SHP77 (cell line): Measurements from ENCODE around the gene DTNA.

Experiments
- DNase-seq, 2 experiments: peaks; one replicate each; lab custom pipeline; 2025; lab: John Stamatoyannopoulos, UW

DTNA gene

DNA sequence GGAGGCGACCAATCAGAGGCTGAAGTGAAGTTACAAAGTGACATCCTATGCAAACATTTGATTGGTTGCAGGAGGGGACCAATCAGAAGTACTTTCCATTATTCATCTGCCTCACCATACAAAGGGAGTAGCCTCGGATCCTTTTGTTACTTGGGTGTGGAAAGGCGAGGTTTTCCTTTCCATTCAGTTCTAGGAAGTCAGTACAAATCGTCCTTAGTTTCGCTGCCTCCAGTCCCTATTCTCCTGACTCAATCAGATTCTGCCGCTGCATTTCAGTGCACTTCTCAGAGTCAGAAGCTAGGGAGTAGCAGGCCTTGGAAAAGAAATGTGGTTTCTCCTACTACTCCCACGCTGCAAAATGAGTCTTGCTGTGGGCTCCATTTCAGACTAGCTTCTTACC is 149.4 kb downstream of the DTNA start:
- no peak for DNase-seq

DNA sequence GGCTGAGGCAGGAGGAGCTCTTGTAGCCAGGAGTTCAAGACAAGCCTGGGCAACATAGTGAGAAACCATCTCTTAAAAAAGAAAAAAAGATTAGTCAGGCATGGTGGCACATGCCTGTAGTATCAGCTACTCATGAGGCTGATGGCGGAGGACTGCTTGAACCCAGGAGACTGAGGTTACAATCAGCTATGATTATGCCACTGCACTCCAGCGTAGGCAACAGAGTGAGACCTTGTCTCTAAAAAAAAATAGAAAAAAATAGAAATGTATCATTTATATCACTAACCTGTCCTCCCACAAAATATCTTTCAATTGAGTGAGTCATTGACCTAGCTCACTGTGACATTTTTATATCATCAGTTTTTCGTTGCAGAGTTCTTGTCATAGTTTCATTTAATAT is 152.5 kb downstream of the DTNA start:
- DNase-seq = no peak

DNA sequence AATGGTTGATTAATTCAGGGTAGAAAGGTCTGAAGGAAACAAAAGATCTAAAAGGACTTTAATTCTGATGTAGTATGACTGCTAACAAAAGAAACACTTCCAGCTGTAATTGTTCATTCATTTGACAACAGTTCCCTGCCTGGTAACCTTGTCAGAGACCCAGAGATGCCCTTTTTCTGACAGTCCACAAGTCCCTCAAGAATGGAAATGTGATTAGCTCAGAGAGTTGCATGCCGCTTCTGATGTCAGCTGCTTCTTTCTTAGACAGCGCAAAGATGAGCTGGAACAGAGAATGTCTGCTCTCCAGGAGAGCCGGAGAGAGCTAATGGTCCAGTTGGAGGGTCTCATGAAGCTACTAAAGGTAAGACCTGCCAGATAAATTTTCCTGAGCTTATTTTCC is 153.6 kb downstream of the DTNA start:
- DNase-seq = no peak

DNA sequence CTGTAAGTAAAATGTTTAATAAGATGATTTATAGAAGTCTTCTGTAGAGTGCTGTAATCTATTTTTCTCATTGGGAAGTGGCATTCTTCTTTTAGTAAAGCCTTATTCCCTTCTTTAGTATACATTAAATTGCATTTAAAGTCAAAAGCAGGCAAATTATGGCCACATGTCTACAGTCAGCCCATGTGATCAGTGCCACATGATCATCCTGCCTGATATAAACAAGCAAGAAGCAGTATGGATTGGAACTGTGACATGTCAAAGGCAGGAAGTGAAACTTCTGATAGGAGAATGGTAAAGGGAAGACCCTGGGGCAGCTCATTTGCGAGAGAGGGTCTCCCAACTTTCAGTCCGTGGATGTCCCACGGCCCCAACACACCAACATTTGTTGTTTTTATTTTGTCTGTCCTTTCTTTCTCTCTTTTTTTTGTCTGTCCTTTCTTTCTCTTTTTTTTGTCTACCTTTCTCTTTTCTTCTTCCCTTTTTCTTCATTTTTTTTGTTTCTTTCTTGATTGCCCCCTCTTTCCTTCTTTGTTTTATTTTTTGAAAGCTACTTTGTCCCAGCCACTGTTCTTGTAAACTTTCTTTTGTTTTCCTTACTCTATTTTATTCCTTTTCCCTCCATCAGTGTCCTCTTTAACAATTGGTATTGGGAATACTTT is 154.9 kb downstream of the DTNA start:
- DNase-seq = no peak

DNA sequence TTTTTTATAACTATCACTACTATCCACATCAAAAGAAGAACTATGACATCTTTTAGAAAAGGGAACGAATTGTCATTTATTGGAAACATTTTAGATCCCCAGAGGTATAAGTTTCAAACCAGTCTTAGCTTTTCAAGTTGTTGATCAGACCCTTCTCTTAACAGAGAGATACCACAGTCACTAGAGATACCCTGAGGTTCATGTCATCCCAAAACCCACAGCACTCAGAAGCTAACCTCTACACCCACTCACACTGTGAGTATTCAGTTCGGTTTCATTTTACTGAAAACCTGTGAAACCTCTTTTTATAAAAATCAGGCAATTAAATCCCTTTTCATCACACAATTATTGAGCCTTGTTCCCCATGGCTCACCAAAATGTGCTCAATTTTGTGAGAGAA is 156.2 kb downstream of the DTNA start:
- DNase-seq = no peak

DNA sequence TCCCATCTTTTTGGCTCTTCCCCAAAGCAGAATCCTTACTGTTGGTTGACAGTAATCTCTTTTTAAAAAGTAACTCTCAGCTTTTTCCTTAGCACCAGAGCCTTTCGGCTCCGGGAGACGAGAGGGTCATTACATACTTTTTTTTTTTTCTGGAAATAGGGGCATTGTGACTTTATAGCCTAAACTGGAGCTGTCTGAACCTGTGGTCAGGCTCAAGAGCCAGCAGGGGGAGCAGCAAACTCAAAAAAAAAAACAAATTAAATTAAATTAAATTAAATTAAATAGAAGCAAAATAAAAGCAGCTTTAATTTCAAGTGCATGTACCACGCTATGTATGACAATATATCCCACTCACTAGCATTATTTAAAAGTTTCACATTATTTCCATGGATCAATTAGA is 156.6 kb downstream of the DTNA start:
- no peak for DNase-seq

DNA sequence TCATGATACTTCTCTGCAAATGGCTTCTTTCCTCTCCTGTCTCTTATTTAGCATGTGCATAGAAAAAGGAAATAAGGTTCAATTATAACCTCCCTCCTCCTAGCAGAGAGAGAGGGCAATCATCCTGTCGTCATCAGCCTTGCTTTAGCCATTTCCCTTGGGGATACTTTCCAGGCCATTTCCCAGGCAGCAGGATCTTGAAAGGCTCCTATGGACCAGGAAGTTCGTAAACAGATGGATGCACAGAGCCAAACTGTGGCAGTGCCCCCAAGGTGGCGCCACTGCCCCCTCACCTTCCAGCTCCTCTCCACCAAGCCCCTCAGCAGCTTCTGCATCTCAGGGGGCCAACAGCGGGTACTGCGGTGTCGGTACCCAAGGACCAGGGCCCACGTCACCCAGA is 157.4 kb downstream of the DTNA start:
- DNase-seq = peak in 1 of 2 experiments; percentile 14

DNA sequence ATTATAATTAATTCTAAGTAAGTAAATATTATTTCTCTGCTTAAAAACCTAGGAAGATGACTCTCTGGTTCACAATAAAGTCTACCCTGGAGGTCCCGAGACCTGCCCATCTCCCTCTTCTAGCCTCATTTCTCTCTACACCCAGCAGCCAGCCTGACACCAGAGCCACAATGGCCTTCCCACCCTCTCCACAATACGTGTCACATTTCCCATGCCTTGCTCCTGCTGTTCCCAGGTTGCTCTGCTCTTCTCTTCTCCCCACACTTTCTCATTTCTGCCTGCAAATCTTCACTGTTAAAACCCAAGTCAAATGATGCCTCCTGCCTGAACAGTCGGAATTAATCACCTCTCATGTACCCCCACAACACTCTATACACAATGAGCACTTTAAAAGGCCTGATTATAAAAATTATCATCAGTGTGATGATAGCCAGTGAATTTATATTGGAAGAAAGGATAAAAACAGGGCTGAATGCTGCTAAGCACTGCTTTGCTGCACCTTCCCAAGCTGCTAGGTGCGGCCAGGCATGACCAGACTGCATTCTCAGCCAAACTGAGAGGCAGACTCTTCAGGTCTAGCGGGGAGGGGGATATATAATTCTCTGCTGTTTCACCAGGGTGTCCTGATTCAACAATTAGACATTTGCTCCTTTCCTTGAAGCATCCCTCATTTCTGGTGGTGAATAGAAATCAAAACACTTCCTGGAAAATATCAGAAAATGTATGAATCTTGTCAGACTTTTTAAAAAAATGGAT is 160.6 kb downstream of the DTNA start:
- DNase-seq = no peak

DNA sequence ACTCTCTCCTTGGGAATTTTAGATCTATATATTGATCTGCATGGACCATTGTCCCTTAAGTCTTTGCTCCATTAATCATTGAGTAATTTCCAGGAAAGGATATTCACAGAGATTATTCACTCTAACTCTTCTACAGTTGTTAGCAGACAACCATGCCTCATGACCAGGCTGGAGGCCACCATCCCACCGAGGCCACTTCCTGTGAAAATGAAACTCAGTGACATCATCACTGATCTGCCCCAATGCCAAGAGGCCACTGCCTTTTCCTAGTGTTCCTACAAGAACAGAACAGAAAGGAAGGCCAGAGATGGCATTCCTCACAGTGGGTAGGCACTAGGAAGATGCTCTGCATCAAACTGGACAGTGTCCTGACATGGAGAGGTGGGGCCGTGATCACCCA is 161.3 kb downstream of the DTNA start:
- DNase-seq = no peak

DNA sequence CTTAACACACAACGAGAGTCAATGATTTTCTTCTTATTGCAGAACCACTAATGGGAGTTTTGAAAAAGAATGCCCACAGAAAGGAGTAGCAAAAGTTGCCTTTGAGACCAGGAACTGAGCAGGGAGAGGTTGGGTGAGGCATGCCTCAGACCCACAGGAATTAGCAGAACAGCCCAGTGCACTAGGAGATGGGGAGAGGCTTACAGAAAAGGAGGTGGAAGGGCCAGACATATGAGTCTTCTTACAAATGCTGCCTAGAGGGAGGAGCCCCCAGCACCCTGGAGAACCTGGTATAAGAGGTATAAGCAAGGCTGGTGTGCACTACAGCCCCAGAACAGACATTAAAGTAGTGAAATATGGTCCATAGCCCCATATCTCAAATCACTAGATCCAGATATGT is 162.0 kb downstream of the DTNA start:
- DNase-seq = no peak

DNA sequence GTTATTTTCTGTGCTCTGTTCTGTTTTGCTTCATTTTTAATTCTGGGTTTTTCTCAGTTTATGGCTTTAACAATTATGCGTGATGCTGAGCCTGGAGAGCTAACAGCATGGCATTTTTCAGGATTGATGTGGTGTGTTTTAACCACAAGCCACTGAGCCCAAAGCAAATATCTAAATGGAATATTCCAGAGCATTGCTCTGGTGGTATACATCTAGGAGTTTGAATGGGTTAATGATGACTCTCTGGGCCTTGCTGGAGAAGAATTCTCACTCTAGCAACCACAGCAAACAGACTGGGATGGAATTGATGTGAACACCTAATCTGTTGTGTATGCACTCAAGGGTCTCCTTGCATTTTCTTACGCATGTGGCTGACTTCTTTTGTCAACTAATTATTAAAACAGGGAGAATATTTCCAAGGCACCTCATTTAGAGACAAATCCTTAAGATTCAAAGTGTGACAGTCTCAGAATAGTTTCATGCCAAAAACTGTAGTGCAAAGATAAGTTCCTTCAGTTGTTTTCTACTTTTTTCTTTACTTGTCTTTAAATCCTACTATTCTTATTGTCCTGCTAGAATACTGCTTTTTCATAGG is 164.0 kb downstream of the DTNA start:
- DNase-seq = no peak

DNA sequence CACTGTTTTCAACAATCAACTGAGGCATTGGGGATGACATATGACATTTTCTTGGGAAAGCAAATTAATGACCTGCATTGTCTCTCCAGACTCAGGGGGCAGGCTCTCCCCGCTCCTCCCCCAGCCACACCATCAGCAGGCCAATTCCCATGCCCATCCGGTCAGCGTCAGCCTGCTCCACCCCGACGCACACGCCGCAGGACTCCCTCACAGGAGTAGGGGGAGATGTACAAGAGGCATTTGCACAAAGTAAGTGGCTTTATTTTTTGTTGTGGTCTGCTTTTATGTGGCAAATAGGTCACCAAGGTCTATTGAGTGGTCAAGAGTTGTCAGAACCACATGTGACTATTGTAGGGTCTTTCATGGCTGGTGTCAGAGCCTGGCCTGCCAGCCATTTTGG is 165.1 kb downstream of the DTNA start:
- no peak for DNase-seq

DNA sequence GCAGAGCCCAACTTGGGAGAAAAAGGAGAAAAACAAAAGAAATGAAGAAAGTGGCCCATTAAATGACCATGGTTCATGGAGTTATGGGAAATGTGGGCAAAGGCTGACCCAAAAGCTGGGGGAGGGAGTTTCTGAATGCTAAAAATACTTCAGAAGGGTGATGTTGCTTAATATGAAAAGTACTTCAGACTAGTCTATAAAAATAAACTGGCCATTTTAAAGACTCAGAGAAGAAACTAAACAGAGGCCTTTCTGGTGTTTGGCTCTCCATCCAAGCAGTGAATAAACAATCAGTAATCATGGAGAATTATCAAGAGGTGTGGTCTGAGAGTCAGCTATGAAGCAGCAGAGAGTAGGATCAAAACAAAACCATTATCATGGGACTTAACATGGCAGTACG is 170.3 kb downstream of the DTNA start:
- no peak for DNase-seq

DNA sequence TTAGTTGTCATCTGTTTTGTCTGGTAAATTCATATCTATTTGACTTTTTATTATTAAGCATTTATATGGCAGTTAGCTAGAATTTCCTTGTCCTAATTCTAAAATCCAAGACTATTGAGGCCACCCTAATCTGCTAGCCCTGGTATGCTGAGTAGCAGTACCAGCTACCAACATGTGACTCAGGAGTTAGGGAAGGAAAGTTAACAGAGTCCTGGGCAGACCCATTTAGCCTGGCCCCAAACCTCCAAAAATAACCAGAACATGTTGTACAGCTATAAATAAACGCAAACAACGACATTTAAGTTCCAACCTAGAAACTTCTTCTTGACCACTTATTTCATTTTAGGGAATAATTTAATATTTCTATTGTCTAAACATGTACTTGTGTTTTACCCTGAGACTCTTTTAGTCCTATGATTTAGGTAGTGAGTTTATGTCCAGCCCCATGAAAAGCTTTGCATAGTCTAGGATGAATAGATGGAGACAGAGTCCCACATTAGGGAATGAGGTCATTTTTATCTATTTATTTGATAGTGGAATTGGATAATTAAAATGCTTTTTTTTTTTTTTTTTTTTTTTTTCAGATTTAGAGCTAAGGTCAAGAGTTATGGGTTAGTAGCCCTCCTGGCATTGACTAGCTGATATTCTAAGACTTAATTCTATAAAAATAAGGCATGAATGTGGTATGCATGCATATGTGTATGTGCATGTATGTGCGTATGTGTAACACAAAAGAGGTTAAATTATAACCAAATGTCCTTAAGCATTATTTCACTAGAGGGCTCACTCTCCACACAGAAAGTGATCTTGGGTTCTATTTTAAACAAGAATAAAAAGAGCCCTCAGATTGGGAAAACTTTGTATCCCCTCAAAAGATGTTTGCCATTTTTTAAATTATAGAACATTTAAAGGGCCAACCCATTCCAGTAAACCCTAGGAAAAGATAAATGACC is 171.1 kb downstream of the DTNA start:
- DNase-seq = no peak

DNA sequence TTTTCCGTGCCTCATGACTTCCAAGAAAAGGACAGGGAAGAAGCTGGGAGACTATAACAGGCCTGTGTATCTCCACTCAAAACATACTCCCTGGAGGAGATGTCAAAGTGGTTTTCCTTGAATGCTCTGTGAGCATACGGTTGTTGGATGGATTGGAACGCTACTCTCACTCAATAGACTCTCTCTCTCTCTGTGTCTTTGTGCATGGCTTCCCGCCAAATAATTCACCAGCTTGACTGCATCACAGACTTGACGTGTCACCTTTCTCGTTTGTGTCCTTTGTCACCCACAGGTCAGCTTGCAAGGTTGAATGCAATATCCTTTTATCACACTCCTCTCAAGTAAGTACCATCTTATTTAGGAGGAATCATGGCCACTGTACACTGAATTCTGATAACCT is 174.3 kb downstream of the DTNA start:
- DNase-seq = no peak

DNA sequence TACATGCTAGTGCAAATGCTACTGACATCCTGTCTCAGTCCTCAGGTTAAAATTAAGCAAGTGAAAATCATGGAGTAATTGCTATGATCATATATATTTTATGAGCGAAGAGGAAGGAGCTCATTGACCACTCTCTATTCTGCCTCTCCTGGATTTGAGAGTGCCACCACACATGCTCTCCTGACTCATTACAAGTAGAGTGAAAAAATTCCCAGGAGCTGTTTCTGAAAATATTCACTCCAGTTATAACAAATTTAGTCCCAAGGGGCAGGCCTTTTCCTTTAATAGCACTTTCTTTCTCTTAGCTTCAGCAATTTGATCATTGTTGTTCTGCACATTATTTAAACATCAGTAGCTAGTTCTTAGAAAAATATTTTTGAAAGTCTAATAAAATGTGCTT is 176.1 kb downstream of the DTNA start:
- DNase-seq = no peak

DNA sequence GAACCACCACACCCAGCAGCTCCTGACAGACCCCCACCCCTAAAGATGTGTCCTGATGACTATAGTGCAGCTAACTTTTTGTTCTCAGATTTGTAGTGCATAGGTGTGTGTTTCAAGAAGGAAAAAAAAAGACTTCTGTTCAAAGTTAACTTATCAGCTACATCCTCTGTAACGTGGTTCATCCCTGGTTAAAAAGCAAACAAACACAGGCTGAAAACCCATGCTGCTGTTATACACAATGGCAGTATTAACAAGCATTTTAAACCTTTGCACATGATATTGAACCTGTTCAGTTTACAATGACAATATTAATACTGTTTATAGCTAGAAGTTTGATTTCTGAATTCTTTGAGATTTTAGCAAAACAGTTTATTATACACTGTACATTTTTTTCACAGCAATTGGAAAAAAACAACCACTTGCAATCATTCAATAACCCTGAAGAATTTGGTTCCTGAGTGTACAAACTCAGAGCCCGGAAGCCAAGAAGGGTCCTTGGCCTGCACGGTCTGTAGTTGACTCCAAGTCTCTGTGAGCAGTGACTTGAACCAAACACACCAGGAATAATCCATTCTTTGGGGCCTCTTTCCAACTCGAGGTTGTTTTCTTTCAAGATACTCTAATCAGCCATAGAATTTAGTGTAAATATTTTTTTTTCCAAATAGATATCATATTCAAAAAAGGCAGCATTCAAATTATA is 177.9 kb downstream of the DTNA start:
- no peak for DNase-seq

DNA sequence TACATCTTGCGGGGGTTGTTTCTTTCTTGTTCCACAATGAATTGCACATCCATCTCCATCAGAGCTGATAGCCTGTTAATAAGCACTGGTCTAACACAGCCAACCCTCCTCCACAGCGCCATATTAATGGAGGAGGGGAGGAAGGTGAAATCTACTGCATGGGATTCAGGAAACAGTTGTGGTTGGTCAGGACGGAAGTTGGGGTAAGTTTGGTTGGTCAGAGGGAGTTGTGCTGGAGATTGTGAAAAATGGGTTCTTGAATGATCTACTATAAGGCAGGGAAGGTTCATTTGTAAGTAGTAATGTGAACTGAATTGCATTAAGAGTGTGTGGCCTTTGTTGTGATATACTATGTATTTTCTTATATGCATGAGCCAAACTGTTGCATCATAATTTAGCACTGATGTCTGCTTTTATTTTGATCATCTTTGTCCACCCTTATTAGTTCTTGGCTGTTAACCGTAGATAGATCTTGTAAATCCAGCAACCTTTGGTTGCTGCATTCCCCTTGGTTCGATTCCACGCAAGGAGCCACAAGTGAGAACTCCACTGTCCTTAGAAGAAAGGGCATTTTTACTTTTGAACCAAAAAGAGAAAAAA is 180.5 kb downstream of the DTNA start:
- no peak for DNase-seq

DNA sequence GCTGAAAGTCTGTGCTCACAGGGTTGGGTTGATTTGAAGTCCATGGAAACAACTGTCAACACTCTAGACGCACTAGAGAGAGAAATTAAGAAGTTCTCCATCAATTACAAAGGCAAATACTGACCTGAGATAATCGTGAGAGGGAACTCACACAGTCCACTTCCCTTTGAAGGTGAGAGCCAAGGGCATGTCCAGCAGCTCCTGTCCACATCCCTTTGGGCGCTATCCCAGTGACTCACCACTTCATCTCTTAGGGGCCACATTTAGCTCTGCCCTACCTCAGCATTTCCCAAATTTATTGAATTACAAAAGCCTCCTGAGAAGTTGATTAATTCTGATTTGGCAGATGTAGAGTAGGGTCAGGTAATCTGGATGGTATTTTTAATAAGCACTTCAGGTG is 182.3 kb downstream of the DTNA start:
- DNase-seq = no peak

DNA sequence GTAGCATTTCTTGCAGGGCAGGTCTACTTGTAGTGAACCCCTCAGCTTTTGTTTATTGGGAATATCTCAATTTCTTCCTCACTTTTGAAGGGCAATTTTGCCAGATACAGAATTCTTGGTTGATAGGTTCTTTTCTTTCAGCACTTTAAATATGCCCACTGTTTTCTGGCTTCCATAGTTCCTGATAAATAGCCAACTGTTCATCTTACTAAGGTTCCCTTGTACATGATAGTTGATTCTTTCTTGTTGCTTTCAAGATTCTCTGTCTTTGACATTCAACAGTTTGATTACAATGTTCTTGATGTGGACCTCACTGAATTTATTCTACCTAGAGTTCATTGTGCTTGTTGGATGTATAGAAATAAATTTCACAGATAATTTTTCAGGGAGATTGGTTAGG is 183.1 kb downstream of the DTNA start:
- no peak for DNase-seq

DNA sequence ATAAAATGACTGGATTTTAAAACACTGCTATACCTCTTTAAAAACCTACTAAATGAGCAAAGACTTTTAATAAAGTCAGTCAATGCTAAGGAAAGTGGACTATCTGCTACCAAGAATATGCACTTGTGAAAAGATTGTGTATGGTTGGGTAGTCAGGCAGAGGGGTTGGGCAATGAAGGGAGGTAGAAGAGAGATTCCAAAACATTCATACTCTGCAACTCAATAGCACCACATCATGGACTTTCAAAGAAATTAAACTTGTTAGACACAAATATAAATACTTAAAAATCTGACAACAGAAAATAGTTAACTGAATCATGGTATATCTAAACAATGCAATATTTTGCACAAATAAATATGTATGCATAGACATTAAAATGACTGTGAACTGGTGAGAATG is 191.2 kb downstream of the DTNA start:
- DNase-seq = no peak
